OCI-LY1 (cell line): ENCODE measurements around the gene DCST1.

Source experiments
- EZH2 ChIP-seq: fragments of 200-600 bp; sonication (generic), shearing (Covaris generic); IDR thresholded peaks from 2 replicates; pipeline ENCODE4 v1.8.0; 2017; ENCODE audit warnings: borderline replicate concordance, mixed run types, mild to moderate bottlenecking, antibody characterized with exemption, low read length, moderate library complexity, mixed read lengths
- TF ChIP-seq, protein P1 (sequence below): fragments of 200-600 bp; sonication (generic), shearing (Covaris generic); IDR thresholded peaks from 2 replicates; pipeline ENCODE4 v1.5.1; 2017; ENCODE audit warnings: mild to moderate bottlenecking, antibody characterized with exemption, low read length, moderate library complexity, mixed read lengths

DNA sequence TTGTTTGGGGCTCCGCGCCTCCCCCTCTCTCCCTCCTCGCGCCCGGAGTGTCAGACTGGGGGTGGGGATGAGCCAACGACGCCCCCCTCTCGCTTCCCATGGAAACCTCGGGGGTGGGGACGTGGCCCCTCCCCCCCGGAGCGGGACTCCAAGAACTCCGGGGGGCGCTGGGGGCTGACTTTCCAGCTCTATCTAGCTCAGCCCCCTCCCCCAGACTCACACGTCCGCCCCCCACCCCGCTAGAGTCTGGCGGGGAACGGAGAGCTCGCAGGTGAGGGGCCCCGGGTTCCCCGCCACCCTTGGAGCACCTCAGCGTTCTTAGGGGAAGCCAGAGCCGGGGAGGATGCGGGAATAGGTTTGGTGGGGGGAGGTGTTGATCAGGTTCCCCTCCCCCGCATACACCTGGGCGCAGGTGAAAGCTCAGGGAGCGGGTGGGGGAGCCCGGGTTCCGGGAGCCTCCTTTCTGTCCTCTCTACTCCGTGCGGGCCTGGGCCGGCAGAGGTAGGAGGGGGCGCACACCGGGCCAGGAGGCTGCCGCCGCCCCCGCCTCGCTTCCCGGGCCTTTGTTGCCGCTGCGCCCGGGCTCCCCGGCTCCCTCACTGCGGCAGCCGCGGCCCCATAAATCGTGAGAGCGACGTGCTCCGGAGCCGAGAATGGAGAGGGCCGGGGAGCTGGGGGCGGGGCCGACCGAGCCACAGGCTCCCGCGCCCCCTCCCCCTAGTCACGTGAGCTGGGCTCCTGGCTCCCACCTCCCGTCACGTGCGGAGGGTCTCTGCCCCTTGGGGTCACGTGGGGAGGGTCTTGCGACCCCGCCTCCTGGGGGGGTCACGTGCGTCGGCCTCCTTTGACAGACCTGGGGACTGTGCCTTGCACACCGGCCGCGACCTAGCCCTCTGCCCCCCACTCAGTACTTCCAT lies 46.9 kb downstream of the DCST1 start:
- no peak for TF ChIP-seq EZH2
- TF ChIP-seq, protein P1, sequence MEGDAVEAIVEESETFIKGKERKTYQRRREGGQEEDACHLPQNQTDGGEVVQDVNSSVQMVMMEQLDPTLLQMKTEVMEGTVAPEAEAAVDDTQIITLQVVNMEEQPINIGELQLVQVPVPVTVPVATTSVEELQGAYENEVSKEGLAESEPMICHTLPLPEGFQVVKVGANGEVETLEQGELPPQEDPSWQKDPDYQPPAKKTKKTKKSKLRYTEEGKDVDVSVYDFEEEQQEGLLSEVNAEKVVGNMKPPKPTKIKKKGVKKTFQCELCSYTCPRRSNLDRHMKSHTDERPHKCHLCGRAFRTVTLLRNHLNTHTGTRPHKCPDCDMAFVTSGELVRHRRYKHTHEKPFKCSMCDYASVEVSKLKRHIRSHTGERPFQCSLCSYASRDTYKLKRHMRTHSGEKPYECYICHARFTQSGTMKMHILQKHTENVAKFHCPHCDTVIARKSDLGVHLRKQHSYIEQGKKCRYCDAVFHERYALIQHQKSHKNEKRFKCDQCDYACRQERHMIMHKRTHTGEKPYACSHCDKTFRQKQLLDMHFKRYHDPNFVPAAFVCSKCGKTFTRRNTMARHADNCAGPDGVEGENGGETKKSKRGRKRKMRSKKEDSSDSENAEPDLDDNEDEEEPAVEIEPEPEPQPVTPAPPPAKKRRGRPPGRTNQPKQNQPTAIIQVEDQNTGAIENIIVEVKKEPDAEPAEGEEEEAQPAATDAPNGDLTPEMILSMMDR, result no peak
